ENCODE data around the gene CYP27C1. TPM values are rescaled to one million over a fixed set of nuclear protein-coding genes. Genes with fewer than 3 reads are reported as not detected.
"Not testable (repeated sequence)": the region's sequence is repeated elsewhere in the genome, so short reads cannot be mapped to it uniquely, and the experiment has no call there.

The CYP27C1 gene, protein sequence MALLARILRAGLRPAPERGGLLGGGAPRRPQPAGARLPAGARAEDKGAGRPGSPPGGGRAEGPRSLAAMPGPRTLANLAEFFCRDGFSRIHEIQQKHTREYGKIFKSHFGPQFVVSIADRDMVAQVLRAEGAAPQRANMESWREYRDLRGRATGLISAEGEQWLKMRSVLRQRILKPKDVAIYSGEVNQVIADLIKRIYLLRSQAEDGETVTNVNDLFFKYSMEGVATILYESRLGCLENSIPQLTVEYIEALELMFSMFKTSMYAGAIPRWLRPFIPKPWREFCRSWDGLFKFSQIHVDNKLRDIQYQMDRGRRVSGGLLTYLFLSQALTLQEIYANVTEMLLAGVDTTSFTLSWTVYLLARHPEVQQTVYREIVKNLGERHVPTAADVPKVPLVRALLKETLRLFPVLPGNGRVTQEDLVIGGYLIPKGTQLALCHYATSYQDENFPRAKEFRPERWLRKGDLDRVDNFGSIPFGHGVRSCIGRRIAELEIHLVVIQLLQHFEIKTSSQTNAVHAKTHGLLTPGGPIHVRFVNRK
- 7.8 TPM for total RNA-seq
- 0.70 TPM for polyA plus RNA-seq

DNA sequence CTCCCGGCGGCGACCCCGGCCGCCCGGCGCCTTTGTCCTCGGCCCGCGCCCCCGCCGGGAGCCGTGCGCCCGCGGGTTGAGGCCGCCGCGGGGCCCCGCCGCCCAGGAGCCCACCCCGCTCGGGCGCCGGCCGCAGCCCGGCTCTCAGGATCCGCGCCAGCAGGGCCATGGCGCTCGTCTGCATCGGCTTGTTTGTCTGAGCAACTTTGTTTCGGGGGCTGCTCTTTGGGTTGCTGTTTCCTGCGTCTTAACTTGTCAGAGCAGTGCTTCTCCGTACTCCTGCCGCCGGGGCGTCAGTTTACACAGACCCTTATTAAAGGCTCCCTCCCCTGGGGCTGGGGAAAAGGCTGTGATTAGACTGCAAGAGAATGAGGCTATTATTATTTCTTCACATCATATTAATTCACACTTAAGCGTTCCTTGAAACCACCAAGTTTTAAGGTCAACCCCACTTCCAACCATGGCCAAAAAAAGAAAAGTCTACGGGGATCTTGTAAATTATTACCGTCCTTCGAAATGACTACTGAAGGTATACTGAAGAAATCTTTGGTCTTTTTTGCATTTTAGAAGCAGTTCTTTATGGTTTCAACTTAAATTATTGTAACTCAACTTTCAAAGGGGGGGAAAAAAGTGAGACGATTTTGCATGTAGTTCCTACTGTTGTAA lies at the start of gene CYP27C1:
Gene CYP27C1, minus strand, starts transcription at position 198 of the 666 bp plus-strand sequence. Its CDS starts 29 bp downstream, at position 169.
- DNase-seq (ENCODE audit: extremely low spot score) = no peak
- no peaks in the 10 kb centered on the region for H3K36me3 ChIP-seq (ENCODE audit: insufficient read depth)
- H3K4me3 ChIP-seq (ENCODE audit: low read depth, low read length) = peak within 1 kb of the TSS; percentile 66
- WGBS = 1% methylated on average over 43 of the region's 43 CpGs
- H3K27ac ChIP-seq (ENCODE audit: low read depth) = peak within 1 kb of the TSS; percentile 48
- H3K4me1 ChIP-seq (ENCODE audit: insufficient read depth) = no peaks in the 10 kb centered on the region

DNA sequence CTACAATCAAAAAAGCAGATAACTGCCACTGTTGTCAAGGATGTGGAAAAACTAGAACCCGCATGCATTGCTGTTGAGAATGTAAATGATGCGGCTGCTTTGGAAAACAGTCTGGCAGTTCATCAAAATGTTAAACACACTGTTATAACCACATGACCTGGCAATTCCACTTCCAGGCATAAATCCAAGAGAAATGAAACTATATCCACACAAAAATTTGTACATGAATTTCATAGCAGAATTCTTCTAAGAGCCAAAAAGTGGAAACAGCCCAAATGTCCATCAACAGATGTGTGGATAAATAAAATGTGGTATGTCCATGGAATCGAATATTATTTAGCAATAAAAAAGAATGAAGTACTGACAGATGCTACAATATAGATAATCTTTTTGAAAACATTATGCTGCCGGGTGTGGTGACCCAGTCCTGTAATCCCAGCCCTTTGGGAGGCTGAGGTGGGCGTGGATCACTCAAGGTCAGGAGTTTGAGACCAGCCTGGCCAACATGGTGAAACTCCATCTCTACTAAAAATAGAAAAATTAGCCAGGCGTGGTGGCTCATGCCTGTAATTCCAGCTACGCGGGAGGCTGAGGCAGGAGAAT lies 41.8 kb upstream of the CYP27C1 start:
- peaks cover 3% of the 10 kb centered on the region for H3K36me3 ChIP-seq (ENCODE audit: insufficient read depth)
- no peaks in the 10 kb centered on the region for H3K4me1 ChIP-seq (ENCODE audit: insufficient read depth)
- no peak overlapping the region for H3K4me3 ChIP-seq (ENCODE audit: low read depth, low read length)
- 77% methylated on average over 8 of the region's 8 CpGs for WGBS
- H3K27ac ChIP-seq (ENCODE audit: low read depth) = no peak overlapping the region
- DNase-seq (ENCODE audit: extremely low spot score) = peak; percentile 6

- no peak overlapping the region for H3K4me3 ChIP-seq (ENCODE audit: low read depth, low read length)
- no peak overlapping the region for H3K27ac ChIP-seq (ENCODE audit: low read depth)
- H3K4me1 ChIP-seq (ENCODE audit: insufficient read depth) = no peaks in the 10 kb centered on the region
- H3K36me3 ChIP-seq (ENCODE audit: insufficient read depth) = peaks cover 3% of the 10 kb centered on the region
- 95% methylated on average over 5 of the region's 5 CpGs for whole genome bisulfite sequencing
- no peak for DNase-seq (ENCODE audit: extremely low spot score)
Measured at GRCh38 chr2:127259355-127259754, 39.3 kb upstream of the CYP27C1 start.

GRCh38 chr2:127256866-127257265 lies 36.8 kb upstream of the CYP27C1 start:
- no peak overlapping the region for H3K27ac ChIP-seq (ENCODE audit: low read depth)
- DNase-seq (ENCODE audit: extremely low spot score) = no peak
- no peak overlapping the region for H3K4me3 ChIP-seq (ENCODE audit: low read depth, low read length)
- WGBS = 83% methylated on average over 8 of the region's 8 CpGs
- no peaks in the 10 kb centered on the region for H3K4me1 ChIP-seq (ENCODE audit: insufficient read depth)
- no peaks in the 10 kb centered on the region for H3K36me3 ChIP-seq (ENCODE audit: insufficient read depth)

GRCh38 chr2:127256381-127256780 lies 36.3 kb upstream of the CYP27C1 start:
- H3K4me3 ChIP-seq (ENCODE audit: low read depth, low read length) = no peak overlapping the region
- no peaks in the 10 kb centered on the region for H3K36me3 ChIP-seq (ENCODE audit: insufficient read depth)
- WGBS = 91% methylated on average over 3 of the region's 3 CpGs
- H3K4me1 ChIP-seq (ENCODE audit: insufficient read depth) = no peaks in the 10 kb centered on the region
- no peak for DNase-seq (ENCODE audit: extremely low spot score)
- no peak overlapping the region for H3K27ac ChIP-seq (ENCODE audit: low read depth)

GRCh38 chr2:127255721-127256120 lies 35.6 kb upstream of the CYP27C1 start:
- H3K4me1 ChIP-seq (ENCODE audit: insufficient read depth) = no peaks in the 10 kb centered on the region
- H3K27ac ChIP-seq (ENCODE audit: low read depth) = no peak overlapping the region
- 96% methylated on average over 6 of the region's 6 CpGs for WGBS
- DNase-seq (ENCODE audit: extremely low spot score) = no peak
- H3K36me3 ChIP-seq (ENCODE audit: insufficient read depth) = no peaks in the 10 kb centered on the region
- H3K4me3 ChIP-seq (ENCODE audit: low read depth, low read length) = no peak overlapping the region

GRCh38 chr2:127255146-127255545 lies 35.0 kb upstream of the CYP27C1 start:
- 63% methylated on average over 2 of the region's 2 CpGs for WGBS
- Histone ChIP-seq H3K27ac (ENCODE audit: low read depth) (no peak overlapping the region), H3K4me1 (ENCODE audit: insufficient read depth) (no peaks in the 10 kb centered on the region), H3K4me3 (ENCODE audit: low read depth, low read length) (no peak overlapping the region), H3K36me3 (ENCODE audit: insufficient read depth) (no peaks in the 10 kb centered on the region)
- DNase-seq (ENCODE audit: extremely low spot score) = peak; percentile 29

GRCh38 chr2:127254386-127254981 lies 34.4 kb upstream of the CYP27C1 start:
- Histone ChIP-seq H3K27ac (ENCODE audit: low read depth) (no peak overlapping the region), H3K4me1 (ENCODE audit: insufficient read depth) (no peaks in the 10 kb centered on the region), H3K36me3 (ENCODE audit: insufficient read depth) (no peaks in the 10 kb centered on the region), H3K4me3 (ENCODE audit: low read depth, low read length) (no peak overlapping the region)
- 67% methylated on average over 7 of the region's 7 CpGs for WGBS
- DNase-seq (ENCODE audit: extremely low spot score) = no peak

DNA sequence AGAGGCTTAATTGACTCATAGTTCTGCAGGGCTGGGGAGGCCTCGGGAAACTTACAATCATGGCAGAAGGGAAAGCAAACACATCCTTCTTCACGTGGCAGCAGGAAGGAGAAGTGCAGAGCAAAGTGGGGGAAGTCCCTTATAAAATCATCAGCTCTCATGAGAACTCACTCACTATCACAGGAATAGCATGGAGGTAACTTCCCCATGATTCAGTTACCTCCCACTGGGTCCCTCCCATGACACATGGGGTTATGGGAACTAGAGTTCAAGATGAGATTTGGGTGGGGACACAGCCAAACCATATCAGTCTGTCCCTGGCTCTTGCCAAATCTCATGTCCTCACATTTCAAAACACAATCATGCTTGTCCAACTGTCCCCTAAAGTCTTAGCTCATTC lies 21.1 kb upstream of the CYP27C1 start:
- H3K36me3 ChIP-seq (ENCODE audit: insufficient read depth); DNase-seq (ENCODE audit: extremely low spot score); H3K4me1 ChIP-seq (ENCODE audit: insufficient read depth); H3K4me3 ChIP-seq (ENCODE audit: low read depth, low read length); H3K27ac ChIP-seq (ENCODE audit: low read depth): not testable (repeated sequence)
- 70% methylated on average over 2 of the region's 2 CpGs for WGBS

DNA sequence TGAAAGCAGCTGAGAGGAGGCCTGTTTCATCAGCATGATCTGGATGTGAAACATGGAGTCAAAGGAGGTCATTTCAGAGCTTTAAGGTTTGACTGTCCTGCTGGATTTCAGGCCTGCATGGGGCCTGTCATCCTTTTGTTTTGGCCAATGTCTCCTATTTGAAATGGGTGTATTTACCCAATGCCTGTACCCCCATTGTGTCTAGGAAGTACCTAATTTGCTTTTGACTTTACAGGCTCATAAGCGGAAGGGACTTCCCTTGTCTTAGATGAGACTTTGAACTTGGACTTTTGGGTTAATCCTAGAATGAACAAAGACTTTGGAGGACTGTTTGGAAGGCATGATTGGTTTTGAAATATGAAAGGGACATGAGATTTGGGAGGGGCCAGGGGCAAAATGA lies 19.3 kb upstream of the CYP27C1 start:
- 95% methylated on average over 1 of the region's 1 CpG for whole genome bisulfite sequencing

DNA sequence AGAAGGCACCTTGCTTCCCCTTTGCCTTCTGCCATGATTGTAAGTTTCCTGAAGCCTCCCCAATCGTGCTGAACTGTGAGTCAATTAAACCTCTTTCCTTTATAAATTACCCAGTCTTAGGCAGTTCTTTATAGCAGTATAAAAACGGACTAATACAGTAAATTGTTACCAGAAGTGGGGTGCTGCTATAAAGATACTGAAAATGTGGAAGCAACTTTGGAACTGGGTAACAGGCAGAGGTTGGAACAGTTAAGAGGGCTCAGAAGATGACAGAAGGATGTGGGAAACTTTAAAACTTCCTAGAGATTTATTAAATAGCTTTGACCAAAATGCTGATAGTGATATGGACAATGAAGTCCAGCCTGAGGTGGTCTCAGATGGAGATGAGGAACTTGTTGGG lies 17.7 kb upstream of the CYP27C1 start:
- H3K36me3 ChIP-seq (ENCODE audit: insufficient read depth); H3K4me3 ChIP-seq (ENCODE audit: low read depth, low read length); H3K4me1 ChIP-seq (ENCODE audit: insufficient read depth); H3K27ac ChIP-seq (ENCODE audit: low read depth); DNase-seq (ENCODE audit: extremely low spot score): not testable (repeated sequence)
- WGBS = 73% methylated on average over 2 of the region's 2 CpGs

More for the DNA sequence above, 19.3 kb upstream of the CYP27C1 start:
- Histone ChIP-seq H3K36me3 (ENCODE audit: insufficient read depth) (no peaks in the 10 kb centered on the region), H3K27ac (ENCODE audit: low read depth) (no peak overlapping the region), H3K4me3 (ENCODE audit: low read depth, low read length) (no peak overlapping the region), H3K4me1 (ENCODE audit: insufficient read depth) (no peaks in the 10 kb centered on the region)
- no peak for DNase-seq (ENCODE audit: extremely low spot score)

DNA sequence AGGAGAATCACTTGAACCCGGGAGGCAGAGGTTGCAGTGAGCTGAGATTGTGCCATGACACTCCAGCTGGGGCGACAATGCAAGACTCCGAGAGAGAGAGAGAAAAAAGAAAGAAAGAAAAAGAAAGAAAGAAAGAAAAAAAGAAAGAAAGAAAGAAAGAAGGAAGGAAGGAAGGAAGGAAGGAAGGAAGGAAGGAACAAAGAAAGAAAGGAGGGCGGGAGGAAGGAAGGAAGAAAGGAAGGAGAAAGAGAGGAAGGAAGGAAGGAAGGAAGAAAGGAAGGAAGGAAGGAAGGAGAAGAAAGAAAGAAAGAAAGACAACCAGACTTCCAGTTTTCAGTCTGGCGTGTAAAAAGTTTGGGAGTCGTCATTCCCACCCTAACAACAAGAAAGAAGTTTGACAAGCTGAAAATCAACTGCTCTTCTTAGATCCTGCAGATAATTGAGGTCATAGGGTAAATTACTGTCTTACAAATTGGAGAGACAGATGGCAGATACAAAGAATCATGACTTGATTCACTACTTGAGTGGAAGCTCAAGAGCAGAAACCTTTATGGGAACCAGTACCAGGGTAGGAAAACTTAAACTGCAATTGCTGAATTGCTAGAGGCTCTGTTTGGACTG lies 15.1 kb upstream of the CYP27C1 start:
- Histone ChIP-seq H3K36me3 (ENCODE audit: insufficient read depth) (no peaks in the 10 kb centered on the region), H3K27ac (ENCODE audit: low read depth) (no peak overlapping the region), H3K4me3 (ENCODE audit: low read depth, low read length) (no peak overlapping the region), H3K4me1 (ENCODE audit: insufficient read depth) (no peaks in the 10 kb centered on the region)
- DNase-seq (ENCODE audit: extremely low spot score) = no peak
- 91% methylated on average over 6 of the region's 6 CpGs for WGBS

- H3K4me3 ChIP-seq (ENCODE audit: low read depth, low read length) = no peak overlapping the region
- no peak overlapping the region for H3K27ac ChIP-seq (ENCODE audit: low read depth)
- WGBS = 95% methylated on average over 8 of the region's 8 CpGs
- H3K4me1 ChIP-seq (ENCODE audit: insufficient read depth) = no peaks in the 10 kb centered on the region
- no peak for DNase-seq (ENCODE audit: extremely low spot score)
- no peaks in the 10 kb centered on the region for H3K36me3 ChIP-seq (ENCODE audit: insufficient read depth)
Measured at GRCh38 chr2:127233710-127234109, 13.6 kb upstream of the CYP27C1 start.
